ENCODE results near the gene SMG1. TPM values are rescaled to one million over a fixed set of nuclear protein-coding genes. Genes with fewer than 3 reads are reported as not detected.
A peak's percentile ranks its signal among the peaks of the same experiment; 100 is the strongest.
"Not testable (repeated sequence)": the region's sequence is repeated elsewhere in the genome, so short reads cannot be mapped to it uniquely, and the experiment has no call there.

The SMG1 gene
- polyA plus RNA-seq, 1 experiment, result 20.5 TPM

GRCh38 chr16:18901194-18901593 lies 25.0 kb downstream of the SMG1 start:
- DNase-seq (ENCODE audit: low read depth); H3K36me3 ChIP-seq (ENCODE audit: control insufficient read depth, insufficient read depth, low read length); CTCF ChIA-PET; H3K4me3 ChIP-seq (ENCODE audit: low read depth, low read length); H3K27me3 ChIP-seq (ENCODE audit: control insufficient read depth, insufficient read depth, low read length); POLR2A ChIA-PET: not testable (repeated sequence)

- POLR2A ChIA-PET; H3K27me3 ChIP-seq (ENCODE audit: control insufficient read depth, insufficient read depth, low read length); DNase-seq (ENCODE audit: low read depth); H3K4me3 ChIP-seq (ENCODE audit: low read depth, low read length); H3K36me3 ChIP-seq (ENCODE audit: control insufficient read depth, insufficient read depth, low read length): not testable (repeated sequence)
- CTCF ChIA-PET, result interaction anchor here (0.7 kb wide), 1 partner anchor 22 kb away, joined by 3 read pairs; no protein-coding TSS in a partner anchor
These were observed 41.8 kb downstream of the SMG1 start for GRCh38 chr16:18884456-18884855.

GRCh38 chr16:18877734-18878133 lies 48.5 kb downstream of the SMG1 start:
- POLR2A ChIA-PET; H3K27me3 ChIP-seq (ENCODE audit: control insufficient read depth, insufficient read depth, low read length); DNase-seq (ENCODE audit: low read depth); H3K36me3 ChIP-seq (ENCODE audit: control insufficient read depth, insufficient read depth, low read length); CTCF ChIA-PET; H3K4me3 ChIP-seq (ENCODE audit: low read depth, low read length): not testable (repeated sequence)

- CTCF ChIA-PET; H3K27me3 ChIP-seq (ENCODE audit: control insufficient read depth, insufficient read depth, low read length); H3K4me3 ChIP-seq (ENCODE audit: low read depth, low read length); H3K36me3 ChIP-seq (ENCODE audit: control insufficient read depth, insufficient read depth, low read length); DNase-seq (ENCODE audit: low read depth); POLR2A ChIA-PET: not testable (repeated sequence)
These were observed 48.9 kb downstream of the SMG1 start for GRCh38 chr16:18877259-18877658.

GRCh38 chr16:18876301-18876700 lies 49.9 kb downstream of the SMG1 start:
- CTCF ChIA-PET; DNase-seq (ENCODE audit: low read depth); H3K36me3 ChIP-seq (ENCODE audit: control insufficient read depth, insufficient read depth, low read length); H3K4me3 ChIP-seq (ENCODE audit: low read depth, low read length); H3K27me3 ChIP-seq (ENCODE audit: control insufficient read depth, insufficient read depth, low read length); POLR2A ChIA-PET: not testable (repeated sequence)

- H3K36me3 ChIP-seq (ENCODE audit: control insufficient read depth, insufficient read depth, low read length); H3K4me3 ChIP-seq (ENCODE audit: low read depth, low read length); POLR2A ChIA-PET; H3K27me3 ChIP-seq (ENCODE audit: control insufficient read depth, insufficient read depth, low read length); DNase-seq (ENCODE audit: low read depth): not testable (repeated sequence)
- CTCF ChIA-PET, result interaction anchor here (1.0 kb wide), 1 partner anchor 68 kb away, joined by 3 read pairs; the partner anchor contains the start of gene ARL6IP1
These were observed 57.0 kb downstream of the SMG1 start for GRCh38 chr16:18869043-18869771.

GRCh38 chr16:18866277-18866823 lies 59.9 kb downstream of the SMG1 start:
- H3K27me3 ChIP-seq (ENCODE audit: control insufficient read depth, insufficient read depth, low read length); H3K4me3 ChIP-seq (ENCODE audit: low read depth, low read length); H3K36me3 ChIP-seq (ENCODE audit: control insufficient read depth, insufficient read depth, low read length); POLR2A ChIA-PET: not testable (repeated sequence)
- DNase-seq (ENCODE audit: low read depth), result peak; percentile 6
- CTCF ChIA-PET, result interaction anchor here (1.1 kb wide), 1 partner anchor 13 kb away, joined by 3 read pairs; no protein-coding TSS in a partner anchor

- DNase-seq (ENCODE audit: low read depth); CTCF ChIA-PET; H3K27me3 ChIP-seq (ENCODE audit: control insufficient read depth, insufficient read depth, low read length); H3K4me3 ChIP-seq (ENCODE audit: low read depth, low read length); H3K36me3 ChIP-seq (ENCODE audit: control insufficient read depth, insufficient read depth, low read length): not testable (repeated sequence)
- POLR2A ChIA-PET, result interaction anchor here (0.6 kb wide), 1 partner anchor 75 kb away, joined by 3 read pairs; no protein-coding TSS in a partner anchor
These were observed 63.3 kb downstream of the SMG1 start for GRCh38 chr16:18862891-18863290.

GRCh38 chr16:18855196-18855595 lies 71.0 kb downstream of the SMG1 start:
- Histone ChIP-seq H3K4me3 (ENCODE audit: low read depth, low read length) (no peak overlapping the region), H3K36me3 (ENCODE audit: control insufficient read depth, insufficient read depth, low read length) (peaks cover 12% of the 10 kb centered on the region), H3K27me3 (ENCODE audit: control insufficient read depth, insufficient read depth, low read length) (no peaks in the 10 kb centered on the region)
- CTCF ChIA-PET, result no interaction called here
- no peak for DNase-seq (ENCODE audit: low read depth)
- POLR2A ChIA-PET, result no interaction called here
- no peak for TF ChIP-seq CTCF (IDR thresholded peaks at IDR 0.05; ENCODE audit: insufficient read depth, low read depth, low read length)
